SK-N-SH (cell line): ENCODE measurements around the gene ATP6V0A1. TPM values are rescaled to one million over a fixed set of nuclear protein-coding genes. Genes with fewer than 3 reads are reported as not detected.

ENCODE experiments used
- CTCF ChIA-PET: fragments of 300-600, 350-600 bp; formaldehyde crosslinking; extraction: SDS; loops from one replicate; lab custom pipeline; 2021; lab: Yijun Ruan, JAX
- POLR2A ChIA-PET: fragments of 350-600 bp; sonication (Branson Sonifier 250); formaldehyde crosslinking; extraction: SDS; loops from one replicate; lab custom pipeline; 2020; ENCODE audit warnings: antibody characterized with exemption, inconsistent platforms; lab: Yijun Ruan, JAX
- DNase-seq: peaks from one replicate; pipeline ENCODE4 v3.0.0; 2012
- H2AFZ ChIP-seq: fragments of 200-600 bp; sonication (generic); 2 replicates; pipeline ENCODE4 v1.8.1; 2016; ENCODE audit warnings: antibody characterized with exemption, mild to moderate bottlenecking, low read depth
- H3F3A ChIP-seq: fragments of 200-600 bp; sonication (generic); replicated peaks from 2 replicates; pipeline ENCODE3; 2016; ENCODE audit warnings: antibody characterized with exemption, mild to moderate bottlenecking; ENCODE audit not compliant: insufficient read depth
- H3K27ac ChIP-seq, 2 experiments: fragments of 200-500 bp in 1 of 2; fragments of 200-600 bp in 1 of 2; sonication (Bioruptor generic) in 1 of 2; sonication (generic), shearing (Covaris generic) in 1 of 2; 2 replicates each; pipeline versions ENCODE4 v1.5.1 to v1.6.1; 2014 to 2016; ENCODE audit warnings: low read depth in 2 of 2, inconsistent platforms in 1 of 2, low read length in 1 of 2, mild to moderate bottlenecking in 1 of 2, mixed read lengths in 1 of 2
- H3K27me3 ChIP-seq: fragments of 200-600 bp; sonication (generic), shearing (Covaris generic); 2 replicates; pipeline ENCODE4 v1.6.1; 2016; ENCODE audit warnings: mixed run types; ENCODE audit not compliant: insufficient read depth
- H3K36me3 ChIP-seq, 2 experiments: fragments of 200-500 bp in 1 of 2; fragments of 200-600 bp in 1 of 2; sonication (Bioruptor generic) in 1 of 2; sonication (generic) in 1 of 2; replicated peaks in 1 of 2; 2 replicates each; pipeline versions ENCODE3 to v1.5.1; 2014 to 2016; ENCODE audit warnings: low read length in 1 of 2, mild to moderate bottlenecking in 1 of 2; ENCODE audit not compliant: insufficient read depth in 2 of 2, control insufficient read depth in 1 of 2
- H3K4me1 ChIP-seq, 2 experiments: fragments of 200-500 bp in 1 of 2; fragments of 200-600 bp in 1 of 2; sonication (Bioruptor generic) in 1 of 2; sonication (generic), shearing (Covaris generic) in 1 of 2; 2 replicates each; pipeline versions ENCODE4 v1.5.1 to v1.6.1; 2014 to 2016; ENCODE audit warnings: low read depth in 1 of 2, low read length in 1 of 2, mixed run types in 1 of 2; ENCODE audit not compliant: insufficient read depth in 2 of 2, control insufficient read depth in 1 of 2
- H3K4me2 ChIP-seq: fragments of 200-600 bp; sonication (generic), shearing (Covaris generic); 2 replicates; pipeline ENCODE4 v1.6.1; 2017; ENCODE audit warnings: mixed run types
- H3K4me3 ChIP-seq, 2 experiments: fragments of 200-500 bp in 1 of 2; fragments of 200-600 bp in 1 of 2; sonication (Bioruptor generic) in 1 of 2; sonication (generic), shearing (Covaris generic) in 1 of 2; 2 replicates each; pipeline versions ENCODE4 v1.5.1 to v1.8.1; 2014 to 2016; ENCODE audit warnings: low read depth in 2 of 2, inconsistent platforms in 1 of 2, low read length in 1 of 2, mild to moderate bottlenecking in 1 of 2, mixed read lengths in 1 of 2, moderate library complexity in 1 of 2
- H3K79me2 ChIP-seq: fragments of 200-600 bp; sonication (generic); 2 replicates; pipeline ENCODE4 v1.8.1; 2017; ENCODE audit warnings: mild to moderate bottlenecking; ENCODE audit not compliant: insufficient read depth
- H3K9ac ChIP-seq: fragments of 200-600 bp; sonication (generic); 2 replicates; pipeline ENCODE4 v1.6.1; 2017; ENCODE audit warnings: mixed run types
- H3K9me2 ChIP-seq: fragments of 200-600 bp; sonication (generic); 2 replicates; pipeline ENCODE4 v1.6.1; 2017; ENCODE audit warnings: mixed run types
- H3K9me3 ChIP-seq: fragments of 200-600 bp; sonication (generic); 2 replicates; pipeline ENCODE4 v1.6.1; 2017; ENCODE audit warnings: mixed run types, mild to moderate bottlenecking, moderate library complexity
- H4K20me1 ChIP-seq: fragments of 200-600 bp; sonication (generic); 2 replicates; pipeline ENCODE4 v1.6.1; 2017; ENCODE audit warnings: mild to moderate bottlenecking, mixed run types; ENCODE audit not compliant: insufficient read depth
- CHD2 ChIP-seq: fragments of 150-350 bp; IDR thresholded peaks from 2 replicates; pipeline ENCODE4 v1.6.1; 2018; ENCODE audit warnings: low read length; ENCODE audit not compliant: partially characterized antibody
- EZH2phosphoT487 ChIP-seq: fragments of 200-600 bp; sonication (generic); IDR thresholded peaks from 2 replicates; pipeline ENCODE4 v1.6.1; 2017; ENCODE audit warnings: low read depth, mixed run types, mild to moderate bottlenecking, antibody characterized with exemption, moderate library complexity, borderline replicate concordance
- FOSL2 ChIP-seq: IDR thresholded peaks from 2 replicates; pipeline ENCODE4 v1.4.0; 2012; ENCODE audit warnings: low read depth, mild to moderate bottlenecking, moderate library complexity, borderline replicate concordance
- GABPA ChIP-seq: IDR thresholded peaks from 2 replicates; pipeline ENCODE4 v1.4.0; 2012; ENCODE audit warnings: low read depth, mild to moderate bottlenecking
- GATA2 ChIP-seq: sonication (generic); formaldehyde crosslinking; IDR thresholded peaks from 2 replicates; pipeline ENCODE4 v1.5.0; 2020; ENCODE audit warnings: mild to moderate bottlenecking, missing genetic modification reagents
- JUND ChIP-seq: IDR thresholded peaks from 2 replicates; pipeline ENCODE4 v1.4.0; 2012
- MEF2A ChIP-seq: IDR thresholded peaks from 2 replicates; pipeline ENCODE4 v1.4.0; 2012; ENCODE audit warnings: low read depth, borderline replicate concordance
- MXI1 ChIP-seq: IDR thresholded peaks from 2 replicates; pipeline ENCODE4 v1.6.1; 2012; ENCODE audit warnings: mild to moderate bottlenecking, low read depth, low read length, improper control_type of control experiment
- POLR2AphosphoS5 ChIP-seq: IDR thresholded peaks from 2 replicates; pipeline ENCODE4 v1.6.1; 2012; ENCODE audit warnings: low read depth, low read length
- RXRA ChIP-seq: IDR thresholded peaks from 2 replicates; pipeline ENCODE4 v1.4.0; 2012; ENCODE audit warnings: low read depth, mild to moderate bottlenecking, borderline replicate concordance
- SIN3A ChIP-seq: IDR thresholded peaks from 2 replicates; pipeline ENCODE4 v1.6.1; 2012; ENCODE audit warnings: low read depth, mild to moderate bottlenecking, low read length, moderate library complexity, borderline replicate concordance
- WGBS: methylation state at CpG from one replicate; pipeline ENCODE4 v1.1.6; 2017; ENCODE audit warnings: low lambda C conversion rate; 5-methylcytosine and 5-hydroxymethylcytosine counted together
- polyA plus RNA-seq, 3 experiments: library from polyadenylated mRNA; depleted of rRNA; stranded (reverse); fragments of >200 nt; gene quantifications; 2 replicates each; pipeline ENCODE4 v1.2.3, GENCODE V29; 2012
- TF ChIP-seq, protein P1 (sequence below): IDR thresholded peaks from 2 replicates; pipeline ENCODE4; 2012
- TF ChIP-seq, protein P2 (sequence below): IDR thresholded peaks from 2 replicates; pipeline ENCODE4 v1.6.1; 2012; ENCODE audit warnings: mild to moderate bottlenecking, low read depth, low read length, moderate library complexity
- TF ChIP-seq, protein P3 (sequence below): fragments of 150-350 bp; IDR thresholded peaks from 2 replicates; pipeline ENCODE4 v1.6.1; 2016; ENCODE audit warnings: mild to moderate bottlenecking, low read depth, low read length
- TF ChIP-seq, protein P4 (sequence below): IDR thresholded peaks from 2 replicates; pipeline ENCODE4 v1.4.0; 2012; ENCODE audit warnings: low read depth
- TF ChIP-seq, protein P5 (sequence below): fragments of 200-600 bp; sonication (generic); IDR thresholded peaks from 2 replicates; pipeline ENCODE4 v1.6.1; 2017; ENCODE audit warnings: antibody characterized with exemption, mild to moderate bottlenecking, moderate library complexity
- TF ChIP-seq, protein P6 (sequence below): fragments of 150-350 bp; IDR thresholded peaks from 2 replicates; pipeline ENCODE4 v1.6.1; 2017; ENCODE audit warnings: antibody characterized with exemption, low read length, low read depth, borderline replicate concordance
- TF ChIP-seq, protein P7 (sequence below): IDR thresholded peaks from 2 replicates; pipeline ENCODE4 v1.4.0; 2012; ENCODE audit warnings: low read depth, borderline replicate concordance
- TF ChIP-seq, protein P8 (sequence below): IDR thresholded peaks from 2 replicates; pipeline ENCODE4 v1.4.0; 2012; ENCODE audit warnings: low read depth, borderline replicate concordance

Gene ATP6V0A1
- polyA plus RNA-seq, 1 of the 3 experiments (the other 2 are of a cell fraction): 31.7 TPM

DNA sequence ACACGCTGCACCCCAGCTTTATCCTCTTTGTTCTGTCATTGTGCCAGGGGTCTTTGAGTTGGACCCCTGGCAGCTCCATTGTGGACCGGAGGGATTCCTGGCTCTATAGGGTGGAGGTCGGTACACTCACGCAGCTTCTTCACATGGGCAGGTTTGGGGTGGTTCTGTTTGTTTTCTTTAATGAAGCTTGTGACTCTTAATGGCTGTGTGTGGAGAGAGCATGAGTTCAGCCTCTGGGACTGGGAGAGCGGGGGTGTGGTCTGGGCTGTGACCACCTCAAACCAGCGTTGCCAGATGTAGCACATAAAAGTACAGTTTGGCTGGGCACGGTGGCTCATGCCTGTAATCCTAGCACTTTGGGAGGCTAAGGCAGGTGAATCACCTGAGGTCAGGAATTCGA, 56.2 kb downstream of the ATP6V0A1 start:
- Histone ChIP-seq H3K36me3 (peaks cover 0 to 9% of the 10 kb centered on the region in 2 experiments), H3K27me3 (no peaks in the 10 kb centered on the region), H2AFZ (no peak overlapping the region), H3K4me2 (no peak overlapping the region), H3K27ac (no peak overlapping the region), H3K4me3 (no peak overlapping the region), H3K9me3 (no peaks in the 10 kb centered on the region), H3K9me2 (no peaks in the 10 kb centered on the region), H3K79me2 (no peaks in the 10 kb centered on the region)
- WGBS: 98% methylated on average over 8 of the region's 8 CpGs
- ChIA-PET CTCF (interaction anchor here (0.5 to 7.9 kb wide), 4 partner anchors 15 to 193 kb away, joined by 3 to 83 read pairs (median 3); no protein-coding TSS in a partner anchor), POLR2A (no interaction called here)
- DNase-seq: no peak
- no peak for TF ChIP-seq POLR2AphosphoS5
- no peak for TF ChIP-seq SIN3A
- no peak for TF ChIP-seq GATA2
- TF ChIP-seq CHD2: no peak
- TF ChIP-seq, protein P1, sequence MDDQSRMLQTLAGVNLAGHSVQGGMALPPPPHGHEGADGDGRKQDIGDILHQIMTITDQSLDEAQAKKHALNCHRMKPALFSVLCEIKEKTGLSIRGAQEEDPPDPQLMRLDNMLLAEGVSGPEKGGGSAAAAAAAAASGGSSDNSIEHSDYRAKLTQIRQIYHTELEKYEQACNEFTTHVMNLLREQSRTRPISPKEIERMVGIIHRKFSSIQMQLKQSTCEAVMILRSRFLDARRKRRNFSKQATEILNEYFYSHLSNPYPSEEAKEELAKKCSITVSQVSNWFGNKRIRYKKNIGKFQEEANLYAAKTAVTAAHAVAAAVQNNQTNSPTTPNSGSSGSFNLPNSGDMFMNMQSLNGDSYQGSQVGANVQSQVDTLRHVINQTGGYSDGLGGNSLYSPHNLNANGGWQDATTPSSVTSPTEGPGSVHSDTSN: no peak
- TF ChIP-seq, protein P2, sequence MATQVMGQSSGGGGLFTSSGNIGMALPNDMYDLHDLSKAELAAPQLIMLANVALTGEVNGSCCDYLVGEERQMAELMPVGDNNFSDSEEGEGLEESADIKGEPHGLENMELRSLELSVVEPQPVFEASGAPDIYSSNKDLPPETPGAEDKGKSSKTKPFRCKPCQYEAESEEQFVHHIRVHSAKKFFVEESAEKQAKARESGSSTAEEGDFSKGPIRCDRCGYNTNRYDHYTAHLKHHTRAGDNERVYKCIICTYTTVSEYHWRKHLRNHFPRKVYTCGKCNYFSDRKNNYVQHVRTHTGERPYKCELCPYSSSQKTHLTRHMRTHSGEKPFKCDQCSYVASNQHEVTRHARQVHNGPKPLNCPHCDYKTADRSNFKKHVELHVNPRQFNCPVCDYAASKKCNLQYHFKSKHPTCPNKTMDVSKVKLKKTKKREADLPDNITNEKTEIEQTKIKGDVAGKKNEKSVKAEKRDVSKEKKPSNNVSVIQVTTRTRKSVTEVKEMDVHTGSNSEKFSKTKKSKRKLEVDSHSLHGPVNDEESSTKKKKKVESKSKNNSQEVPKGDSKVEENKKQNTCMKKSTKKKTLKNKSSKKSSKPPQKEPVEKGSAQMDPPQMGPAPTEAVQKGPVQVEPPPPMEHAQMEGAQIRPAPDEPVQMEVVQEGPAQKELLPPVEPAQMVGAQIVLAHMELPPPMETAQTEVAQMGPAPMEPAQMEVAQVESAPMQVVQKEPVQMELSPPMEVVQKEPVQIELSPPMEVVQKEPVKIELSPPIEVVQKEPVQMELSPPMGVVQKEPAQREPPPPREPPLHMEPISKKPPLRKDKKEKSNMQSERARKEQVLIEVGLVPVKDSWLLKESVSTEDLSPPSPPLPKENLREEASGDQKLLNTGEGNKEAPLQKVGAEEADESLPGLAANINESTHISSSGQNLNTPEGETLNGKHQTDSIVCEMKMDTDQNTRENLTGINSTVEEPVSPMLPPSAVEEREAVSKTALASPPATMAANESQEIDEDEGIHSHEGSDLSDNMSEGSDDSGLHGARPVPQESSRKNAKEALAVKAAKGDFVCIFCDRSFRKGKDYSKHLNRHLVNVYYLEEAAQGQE: no peak
- TF ChIP-seq FOSL2: no peak
- TF ChIP-seq MXI1: no peak
- TF ChIP-seq, protein P3, sequence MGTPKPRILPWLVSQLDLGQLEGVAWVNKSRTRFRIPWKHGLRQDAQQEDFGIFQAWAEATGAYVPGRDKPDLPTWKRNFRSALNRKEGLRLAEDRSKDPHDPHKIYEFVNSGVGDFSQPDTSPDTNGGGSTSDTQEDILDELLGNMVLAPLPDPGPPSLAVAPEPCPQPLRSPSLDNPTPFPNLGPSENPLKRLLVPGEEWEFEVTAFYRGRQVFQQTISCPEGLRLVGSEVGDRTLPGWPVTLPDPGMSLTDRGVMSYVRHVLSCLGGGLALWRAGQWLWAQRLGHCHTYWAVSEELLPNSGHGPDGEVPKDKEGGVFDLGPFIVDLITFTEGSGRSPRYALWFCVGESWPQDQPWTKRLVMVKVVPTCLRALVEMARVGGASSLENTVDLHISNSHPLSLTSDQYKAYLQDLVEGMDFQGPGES: no peak
- TF ChIP-seq JUND: no peak
- TF ChIP-seq, protein P4, sequence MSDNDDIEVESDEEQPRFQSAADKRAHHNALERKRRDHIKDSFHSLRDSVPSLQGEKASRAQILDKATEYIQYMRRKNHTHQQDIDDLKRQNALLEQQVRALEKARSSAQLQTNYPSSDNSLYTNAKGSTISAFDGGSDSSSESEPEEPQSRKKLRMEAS: no peak
- no peak for TF ChIP-seq GABPA
- TF ChIP-seq, protein P5, sequence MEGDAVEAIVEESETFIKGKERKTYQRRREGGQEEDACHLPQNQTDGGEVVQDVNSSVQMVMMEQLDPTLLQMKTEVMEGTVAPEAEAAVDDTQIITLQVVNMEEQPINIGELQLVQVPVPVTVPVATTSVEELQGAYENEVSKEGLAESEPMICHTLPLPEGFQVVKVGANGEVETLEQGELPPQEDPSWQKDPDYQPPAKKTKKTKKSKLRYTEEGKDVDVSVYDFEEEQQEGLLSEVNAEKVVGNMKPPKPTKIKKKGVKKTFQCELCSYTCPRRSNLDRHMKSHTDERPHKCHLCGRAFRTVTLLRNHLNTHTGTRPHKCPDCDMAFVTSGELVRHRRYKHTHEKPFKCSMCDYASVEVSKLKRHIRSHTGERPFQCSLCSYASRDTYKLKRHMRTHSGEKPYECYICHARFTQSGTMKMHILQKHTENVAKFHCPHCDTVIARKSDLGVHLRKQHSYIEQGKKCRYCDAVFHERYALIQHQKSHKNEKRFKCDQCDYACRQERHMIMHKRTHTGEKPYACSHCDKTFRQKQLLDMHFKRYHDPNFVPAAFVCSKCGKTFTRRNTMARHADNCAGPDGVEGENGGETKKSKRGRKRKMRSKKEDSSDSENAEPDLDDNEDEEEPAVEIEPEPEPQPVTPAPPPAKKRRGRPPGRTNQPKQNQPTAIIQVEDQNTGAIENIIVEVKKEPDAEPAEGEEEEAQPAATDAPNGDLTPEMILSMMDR: no peak
- TF ChIP-seq MEF2A: no peak
- TF ChIP-seq, protein P6, sequence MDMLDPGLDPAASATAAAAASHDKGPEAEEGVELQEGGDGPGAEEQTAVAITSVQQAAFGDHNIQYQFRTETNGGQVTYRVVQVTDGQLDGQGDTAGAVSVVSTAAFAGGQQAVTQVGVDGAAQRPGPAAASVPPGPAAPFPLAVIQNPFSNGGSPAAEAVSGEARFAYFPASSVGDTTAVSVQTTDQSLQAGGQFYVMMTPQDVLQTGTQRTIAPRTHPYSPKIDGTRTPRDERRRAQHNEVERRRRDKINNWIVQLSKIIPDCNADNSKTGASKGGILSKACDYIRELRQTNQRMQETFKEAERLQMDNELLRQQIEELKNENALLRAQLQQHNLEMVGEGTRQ: no peak
- TF ChIP-seq RXRA: no peak
- TF ChIP-seq, protein P7, sequence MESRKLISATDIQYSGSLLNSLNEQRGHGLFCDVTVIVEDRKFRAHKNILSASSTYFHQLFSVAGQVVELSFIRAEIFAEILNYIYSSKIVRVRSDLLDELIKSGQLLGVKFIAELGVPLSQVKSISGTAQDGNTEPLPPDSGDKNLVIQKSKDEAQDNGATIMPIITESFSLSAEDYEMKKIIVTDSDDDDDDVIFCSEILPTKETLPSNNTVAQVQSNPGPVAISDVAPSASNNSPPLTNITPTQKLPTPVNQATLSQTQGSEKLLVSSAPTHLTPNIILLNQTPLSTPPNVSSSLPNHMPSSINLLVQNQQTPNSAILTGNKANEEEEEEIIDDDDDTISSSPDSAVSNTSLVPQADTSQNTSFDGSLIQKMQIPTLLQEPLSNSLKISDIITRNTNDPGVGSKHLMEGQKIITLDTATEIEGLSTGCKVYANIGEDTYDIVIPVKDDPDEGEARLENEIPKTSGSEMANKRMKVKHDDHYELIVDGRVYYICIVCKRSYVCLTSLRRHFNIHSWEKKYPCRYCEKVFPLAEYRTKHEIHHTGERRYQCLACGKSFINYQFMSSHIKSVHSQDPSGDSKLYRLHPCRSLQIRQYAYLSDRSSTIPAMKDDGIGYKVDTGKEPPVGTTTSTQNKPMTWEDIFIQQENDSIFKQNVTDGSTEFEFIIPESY: no peak
- no peak for TF ChIP-seq EZH2phosphoT487
- TF ChIP-seq, protein P8, sequence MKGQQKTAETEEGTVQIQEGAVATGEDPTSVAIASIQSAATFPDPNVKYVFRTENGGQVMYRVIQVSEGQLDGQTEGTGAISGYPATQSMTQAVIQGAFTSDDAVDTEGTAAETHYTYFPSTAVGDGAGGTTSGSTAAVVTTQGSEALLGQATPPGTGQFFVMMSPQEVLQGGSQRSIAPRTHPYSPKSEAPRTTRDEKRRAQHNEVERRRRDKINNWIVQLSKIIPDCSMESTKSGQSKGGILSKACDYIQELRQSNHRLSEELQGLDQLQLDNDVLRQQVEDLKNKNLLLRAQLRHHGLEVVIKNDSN: no peak
- TF ChIP-seq, all 33 proteins: peak for 0
- Histone ChIP-seq H4K20me1 (no peaks in the 10 kb centered on the region), H3F3A (peaks cover 26% of the 10 kb centered on the region), H3K4me1 (peaks cover 25% of the 10 kb centered on the region in 2 experiments), H3K9ac (no peak overlapping the region)
